T-helper 17 cell (primary cell): ENCODE results near the gene CADPS. TPM values are rescaled to one million over a fixed set of nuclear protein-coding genes. Genes with fewer than 3 reads are reported as not detected.

Experiments used
- ATAC-seq: fragments of 150-1000 bp; cut with Tn5 transposase; 2 replicates; pipeline ENCODE4 v1.10.0; 2021; ENCODE audit warnings: mild to moderate bottlenecking, moderate library complexity
- DNase-seq, 3 donors: peaks; one replicate each; pipeline versions ENCODE4 v3.0.0 to v3.0.0-alpha.2; 2020 to 2021
- H3K9me3 ChIP-seq: one replicate; pipeline ENCODE4 v1.7.0; 2013; ENCODE audit warnings: low read length, mild to moderate bottlenecking; ENCODE audit not compliant: control insufficient read depth, poor library complexity, severe bottlenecking
- H3K27ac Mint-ChIP-seq: one replicate; pipeline ENCODE4 v1.8.0; 2022; ENCODE audit warnings: mild to moderate bottlenecking, moderate library complexity, mixed read lengths
- H3K27me3 Mint-ChIP-seq: one replicate; pipeline ENCODE4 v1.8.0; 2022; ENCODE audit warnings: mixed read lengths
- H3K36me3 Mint-ChIP-seq: one replicate; pipeline ENCODE4 v1.8.0; 2022; ENCODE audit warnings: low read depth, mixed read lengths
- H3K4me1 Mint-ChIP-seq: one replicate; pipeline ENCODE4 v1.8.0; 2022; ENCODE audit warnings: mild to moderate bottlenecking, mixed read lengths
- H3K4me3 Mint-ChIP-seq: one replicate; pipeline ENCODE4 v1.8.0; 2022; ENCODE audit warnings: mild to moderate bottlenecking, moderate library complexity, mixed read lengths
- total RNA-seq, 4 donors: library from RNA in 2 of 4; stranded (reverse) in 2 of 4; gene quantifications; one replicate each; pipeline ENCODE4 v1.2.3 and lab custom pipeline; 2022 to 2026

CADPS gene
- total RNA-seq, 2 donors from 2014 or later: not detected

DNA sequence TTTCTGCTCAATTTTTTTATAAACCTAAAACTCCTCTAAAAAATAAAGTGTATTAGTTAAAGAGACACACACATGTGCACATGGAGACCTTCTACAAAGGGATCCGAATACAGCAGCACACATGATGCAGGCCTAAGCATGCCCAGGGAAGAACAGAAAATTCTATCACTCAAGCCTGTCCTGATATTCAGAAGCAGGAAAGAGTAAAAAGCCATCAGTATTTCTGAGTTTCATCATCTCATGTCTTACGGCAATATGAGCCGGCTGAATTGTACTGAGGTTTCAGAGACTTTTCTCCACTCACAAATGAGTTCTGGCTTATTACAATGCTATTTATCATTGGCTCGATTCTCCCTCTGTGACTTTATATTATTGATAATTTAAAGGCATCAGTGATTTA is 97.5 kb downstream of the CADPS start:
- Mint-ChIP-seq H3K27me3 (no peaks in the 10 kb centered on the region), H3K4me3 (no peak overlapping the region), H3K27ac (no peak overlapping the region), H3K4me1 (no peaks in the 10 kb centered on the region), H3K36me3 (no peaks in the 10 kb centered on the region)
- no peaks in the 10 kb centered on the region for H3K9me3 ChIP-seq
- no peak for DNase-seq
- ATAC-seq: no peak

DNA sequence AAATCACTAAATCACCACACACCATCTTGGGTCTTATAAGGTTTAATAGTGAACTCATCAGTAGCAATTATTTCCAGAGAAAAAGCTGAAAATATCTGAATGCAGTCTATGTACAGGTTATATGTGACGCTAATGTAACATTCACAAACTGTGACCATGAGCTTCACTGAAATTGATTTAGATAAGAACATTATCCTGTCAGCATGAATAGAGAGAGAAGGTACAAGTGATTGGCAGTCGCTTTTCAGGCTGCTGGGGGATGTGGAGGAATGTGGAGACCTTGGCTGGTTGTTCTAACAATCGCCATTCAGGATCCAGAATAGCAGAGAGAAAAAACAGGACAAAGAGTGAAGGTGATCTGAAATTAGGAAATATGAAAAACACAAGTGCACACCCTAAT is 98.1 kb downstream of the CADPS start:
- H3K4me3 Mint-ChIP-seq: no peak overlapping the region
- ATAC-seq: no peak
- H3K27ac Mint-ChIP-seq: no peak overlapping the region

GRCh38 chr3:62774221-62774620 is 101.0 kb downstream of the CADPS start:
- Mint-ChIP-seq H3K4me3 (no peak overlapping the region), H3K36me3 (no peaks in the 10 kb centered on the region), H3K27ac (no peak overlapping the region), H3K4me1 (no peaks in the 10 kb centered on the region), H3K27me3 (peaks cover 7% of the 10 kb centered on the region)
- ATAC-seq (no peak), DNase-seq (no peak)
- no peaks in the 10 kb centered on the region for H3K9me3 ChIP-seq

More for the DNA sequence above, 98.1 kb downstream of the CADPS start:
- no peaks in the 10 kb centered on the region for H3K9me3 ChIP-seq
- Mint-ChIP-seq H3K4me1 (no peaks in the 10 kb centered on the region), H3K36me3 (no peaks in the 10 kb centered on the region), H3K27me3 (no peaks in the 10 kb centered on the region)
- DNase-seq: no peak

- no peak overlapping the region for H3K4me3 Mint-ChIP-seq
- H3K4me1 Mint-ChIP-seq: no peaks in the 10 kb centered on the region
- H3K9me3 ChIP-seq: no peaks in the 10 kb centered on the region
- no peak for DNase-seq
- H3K27ac Mint-ChIP-seq: no peak overlapping the region
- H3K27me3 Mint-ChIP-seq: peaks cover 7% of the 10 kb centered on the region
- H3K36me3 Mint-ChIP-seq: no peaks in the 10 kb centered on the region
- ATAC-seq: no peak
Observed at GRCh38 chr3:62771331-62772072, 103.7 kb downstream of the CADPS start.

GRCh38 chr3:62768896-62769295 is 106.3 kb downstream of the CADPS start:
- Mint-ChIP-seq H3K27me3 (peaks cover 7% of the 10 kb centered on the region), H3K36me3 (no peaks in the 10 kb centered on the region), H3K4me1 (no peaks in the 10 kb centered on the region), H3K4me3 (no peak overlapping the region), H3K27ac (no peak overlapping the region)
- H3K9me3 ChIP-seq: no peaks in the 10 kb centered on the region
- DNase-seq: no peak
- no peak for ATAC-seq

DNA sequence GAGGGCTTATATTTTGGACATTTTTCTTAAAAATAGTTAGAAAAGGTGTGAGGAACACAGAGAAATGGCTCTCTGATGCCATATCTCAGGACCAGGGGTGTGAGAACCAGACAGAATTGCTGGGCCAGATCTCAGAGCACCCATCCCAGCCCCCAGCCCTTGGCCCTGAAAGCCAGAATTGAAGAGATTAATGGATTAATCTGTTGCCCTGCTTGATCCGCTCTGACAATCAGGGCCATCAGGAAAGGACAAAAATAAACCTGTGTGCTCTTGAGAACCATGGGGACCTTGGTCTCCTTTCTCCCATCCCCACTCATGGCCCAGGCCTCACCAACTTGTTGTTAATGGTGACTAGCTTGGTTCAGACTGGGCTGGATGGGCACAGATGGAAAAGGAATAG is 113.5 kb downstream of the CADPS start:
- H3K9me3 ChIP-seq: no peaks in the 10 kb centered on the region
- ATAC-seq: no peak
- H3K27me3 Mint-ChIP-seq: no peaks in the 10 kb centered on the region
- no peak overlapping the region for H3K27ac Mint-ChIP-seq
- DNase-seq: no peak
- H3K4me3 Mint-ChIP-seq: no peak overlapping the region
- no peaks in the 10 kb centered on the region for H3K4me1 Mint-ChIP-seq
- no peaks in the 10 kb centered on the region for H3K36me3 Mint-ChIP-seq

DNA sequence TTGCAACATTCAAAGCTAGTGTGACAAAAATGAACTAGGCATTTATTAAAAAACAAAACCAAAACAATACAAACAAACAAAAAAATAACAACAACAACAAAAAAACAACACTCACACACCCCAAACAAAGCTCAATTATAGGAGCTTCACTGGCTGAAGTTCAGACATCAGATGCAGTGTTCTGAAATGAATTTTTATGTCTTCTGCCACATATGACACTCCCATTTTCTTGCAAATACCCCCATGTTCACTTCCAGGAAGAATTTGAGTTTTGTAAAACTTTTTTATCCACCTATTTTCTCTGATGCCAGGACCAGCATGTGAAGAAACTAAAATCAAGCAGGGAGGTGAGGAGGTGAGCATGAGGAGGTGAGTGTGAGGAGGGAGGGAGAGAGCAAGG is 113.9 kb downstream of the CADPS start:
- H3K27me3 Mint-ChIP-seq: no peaks in the 10 kb centered on the region
- no peaks in the 10 kb centered on the region for H3K9me3 ChIP-seq
- H3K4me1 Mint-ChIP-seq: no peaks in the 10 kb centered on the region
- no peaks in the 10 kb centered on the region for H3K36me3 Mint-ChIP-seq
- DNase-seq: no peak
- H3K4me3 Mint-ChIP-seq: no peak overlapping the region
- no peak for ATAC-seq
- H3K27ac Mint-ChIP-seq: no peak overlapping the region

DNA sequence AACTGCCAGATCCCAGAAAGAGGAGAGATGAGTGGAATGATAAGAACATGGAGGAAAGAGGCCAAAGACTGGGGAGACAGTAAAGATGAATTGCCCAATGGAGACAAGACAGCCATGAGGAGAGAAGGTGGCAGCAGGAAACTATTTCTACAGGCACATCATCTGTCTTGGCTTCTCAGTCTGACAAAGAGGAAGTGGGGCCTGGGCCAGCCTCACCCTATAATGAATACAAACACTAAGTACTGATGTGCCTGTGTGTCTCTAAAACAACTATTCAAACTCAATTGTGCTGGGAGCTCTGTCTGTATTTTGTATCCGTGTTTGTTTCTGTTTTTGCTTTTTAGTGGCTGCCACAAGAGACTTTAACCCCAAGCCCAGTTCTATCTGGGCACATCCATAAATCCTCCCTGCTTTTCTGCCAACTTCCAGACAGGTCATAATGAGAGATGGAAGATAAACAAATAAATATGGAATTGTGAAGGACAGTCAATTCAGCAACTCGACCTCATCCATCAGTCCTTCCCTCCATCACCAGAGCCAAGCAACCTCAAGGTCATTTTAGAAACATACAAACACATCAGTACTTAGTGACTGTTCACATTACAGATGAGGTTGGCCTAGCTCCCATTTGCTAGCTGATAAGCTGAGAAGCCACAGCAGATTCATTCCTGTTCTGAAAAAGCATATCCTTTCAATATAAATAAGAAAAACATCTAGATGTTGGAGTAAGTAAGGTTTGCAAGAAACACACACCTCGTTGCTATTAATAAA is 116.7 kb downstream of the CADPS start:
- H3K27ac Mint-ChIP-seq: no peak overlapping the region
- ATAC-seq (no peak), DNase-seq (no peak)
- H3K36me3 Mint-ChIP-seq: no peaks in the 10 kb centered on the region
- no peaks in the 10 kb centered on the region for H3K4me1 Mint-ChIP-seq
- no peak overlapping the region for H3K4me3 Mint-ChIP-seq
- no peaks in the 10 kb centered on the region for H3K9me3 ChIP-seq
- H3K27me3 Mint-ChIP-seq: no peaks in the 10 kb centered on the region

- Mint-ChIP-seq H3K27ac (no peak overlapping the region), H3K4me1 (no peaks in the 10 kb centered on the region), H3K36me3 (no peaks in the 10 kb centered on the region), H3K27me3 (no peaks in the 10 kb centered on the region), H3K4me3 (no peak overlapping the region)
- H3K9me3 ChIP-seq: no peaks in the 10 kb centered on the region
- no peak for ATAC-seq
- DNase-seq: no peak
Observed at GRCh38 chr3:62757045-62757444, 118.2 kb downstream of the CADPS start.

DNA sequence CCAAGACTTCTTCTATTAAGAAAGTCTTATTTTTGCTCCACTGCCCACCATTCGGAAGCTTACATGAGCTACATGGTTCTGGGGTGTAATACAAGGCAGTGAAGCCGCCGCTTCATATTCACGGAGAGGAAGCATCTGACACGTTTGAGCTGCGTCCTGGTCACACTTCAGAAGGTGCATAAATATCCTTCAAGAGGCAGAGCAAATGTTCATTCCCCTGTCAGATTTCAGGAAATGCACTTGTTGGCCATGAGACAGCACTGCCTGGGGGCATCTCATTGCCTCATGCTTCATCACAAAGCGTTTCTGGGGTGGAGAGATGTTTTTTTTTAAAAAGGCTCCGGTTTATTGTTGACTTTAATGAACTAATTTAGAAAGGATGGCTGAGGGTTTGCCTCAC is 119.9 kb downstream of the CADPS start:
- DNase-seq: no peak
- H3K4me1 Mint-ChIP-seq: no peaks in the 10 kb centered on the region
- no peak overlapping the region for H3K4me3 Mint-ChIP-seq
- H3K27ac Mint-ChIP-seq: no peak overlapping the region
- no peaks in the 10 kb centered on the region for H3K36me3 Mint-ChIP-seq
- H3K9me3 ChIP-seq: no peaks in the 10 kb centered on the region
- H3K27me3 Mint-ChIP-seq: no peaks in the 10 kb centered on the region
- ATAC-seq: no peak

- ATAC-seq (no peak), DNase-seq (no peak)
- no peak overlapping the region for H3K27ac Mint-ChIP-seq
- no peaks in the 10 kb centered on the region for H3K36me3 Mint-ChIP-seq
- no peak overlapping the region for H3K4me3 Mint-ChIP-seq
- H3K9me3 ChIP-seq: no peaks in the 10 kb centered on the region
- no peaks in the 10 kb centered on the region for H3K27me3 Mint-ChIP-seq
- H3K4me1 Mint-ChIP-seq: no peaks in the 10 kb centered on the region
Observed at GRCh38 chr3:62749657-62750056, 125.6 kb downstream of the CADPS start.

DNA sequence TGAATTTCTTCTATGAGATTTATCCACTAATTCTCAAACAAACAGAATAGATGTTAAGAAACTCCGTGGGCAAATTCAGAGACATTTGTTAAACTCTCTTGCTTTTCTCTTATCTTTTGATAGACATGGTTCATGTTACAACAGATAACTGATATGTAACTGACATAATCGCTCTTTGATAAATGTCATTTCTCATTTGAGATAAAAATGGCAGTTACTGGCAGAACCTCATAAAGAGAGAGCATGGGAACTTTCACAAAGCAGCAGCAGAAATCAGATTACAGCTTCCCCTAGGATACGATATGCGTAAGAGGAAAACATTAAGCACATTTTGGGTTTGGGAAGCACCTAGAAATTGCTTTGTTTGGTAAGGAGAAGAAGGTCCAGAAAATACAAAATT is 126.1 kb downstream of the CADPS start:
- Mint-ChIP-seq H3K27ac (no peak overlapping the region), H3K27me3 (no peaks in the 10 kb centered on the region), H3K4me3 (no peak overlapping the region), H3K36me3 (no peaks in the 10 kb centered on the region), H3K4me1 (no peaks in the 10 kb centered on the region)
- no peak for DNase-seq
- no peaks in the 10 kb centered on the region for H3K9me3 ChIP-seq
- ATAC-seq: no peak

DNA sequence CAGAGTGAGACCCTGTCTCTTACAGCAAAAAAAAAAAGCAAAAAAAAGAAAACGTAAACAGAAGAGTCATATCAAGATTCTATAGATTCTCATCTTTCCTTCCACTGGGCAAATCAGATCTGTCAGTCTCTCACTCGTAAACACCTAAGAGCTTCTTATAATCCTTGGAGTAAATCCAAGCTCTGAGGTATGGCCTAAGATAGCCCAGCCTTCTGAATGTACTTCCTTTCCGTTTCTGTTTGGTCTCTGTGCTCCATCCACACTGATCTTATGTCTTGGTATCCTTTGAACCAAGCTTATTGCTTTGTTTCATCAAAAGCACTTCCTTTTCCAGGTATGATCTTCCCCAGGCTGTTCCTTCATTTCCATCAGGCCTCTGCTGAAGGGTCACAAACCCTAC is 137.8 kb downstream of the CADPS start:
- no peaks in the 10 kb centered on the region for H3K36me3 Mint-ChIP-seq
- H3K4me1 Mint-ChIP-seq: no peaks in the 10 kb centered on the region
- ATAC-seq (no peak), DNase-seq (no peak)
- H3K9me3 ChIP-seq: no peaks in the 10 kb centered on the region
- H3K27me3 Mint-ChIP-seq: no peaks in the 10 kb centered on the region
- no peak overlapping the region for H3K4me3 Mint-ChIP-seq
- no peak overlapping the region for H3K27ac Mint-ChIP-seq

GRCh38 chr3:62735510-62735909 is 139.7 kb downstream of the CADPS start:
- Mint-ChIP-seq H3K27me3 (no peaks in the 10 kb centered on the region), H3K4me1 (no peaks in the 10 kb centered on the region), H3K36me3 (no peaks in the 10 kb centered on the region), H3K4me3 (no peak overlapping the region), H3K27ac (no peak overlapping the region)
- ATAC-seq (no peak), DNase-seq (no peak)
- H3K9me3 ChIP-seq: no peaks in the 10 kb centered on the region
